GM12801 (cell line): ENCODE data around the gene GALNT1.

Experiments used
- TF ChIP-seq, protein P1 (sequence below): IDR thresholded peaks from one replicate; pipeline ENCODE4 v1.5.1; 2011; ENCODE audit warnings: control low read depth; ENCODE audit not compliant: insufficient read length; ENCODE audit errors: extremely low read depth

GALNT1 gene

DNA sequence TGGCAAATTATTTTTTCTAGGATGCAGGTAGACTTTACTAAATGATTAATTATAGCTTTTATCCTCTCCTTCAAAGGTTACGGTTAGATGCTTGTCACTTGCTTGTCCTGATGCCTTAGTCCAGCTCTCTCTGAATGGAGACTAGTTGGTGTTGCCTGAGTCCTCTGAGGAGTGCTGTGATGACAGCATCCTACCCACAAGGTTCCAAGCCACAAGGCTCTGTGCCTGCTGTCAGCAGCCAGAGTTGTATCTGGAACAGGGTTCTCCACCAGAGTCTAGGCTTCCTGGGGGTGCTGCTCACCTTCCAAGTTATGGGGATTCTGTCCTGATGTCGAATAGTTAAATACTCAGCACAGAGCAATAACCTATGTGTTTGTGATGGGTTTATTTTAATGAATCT, 125.7 kb downstream of the GALNT1 start:
- TF ChIP-seq, protein P1, sequence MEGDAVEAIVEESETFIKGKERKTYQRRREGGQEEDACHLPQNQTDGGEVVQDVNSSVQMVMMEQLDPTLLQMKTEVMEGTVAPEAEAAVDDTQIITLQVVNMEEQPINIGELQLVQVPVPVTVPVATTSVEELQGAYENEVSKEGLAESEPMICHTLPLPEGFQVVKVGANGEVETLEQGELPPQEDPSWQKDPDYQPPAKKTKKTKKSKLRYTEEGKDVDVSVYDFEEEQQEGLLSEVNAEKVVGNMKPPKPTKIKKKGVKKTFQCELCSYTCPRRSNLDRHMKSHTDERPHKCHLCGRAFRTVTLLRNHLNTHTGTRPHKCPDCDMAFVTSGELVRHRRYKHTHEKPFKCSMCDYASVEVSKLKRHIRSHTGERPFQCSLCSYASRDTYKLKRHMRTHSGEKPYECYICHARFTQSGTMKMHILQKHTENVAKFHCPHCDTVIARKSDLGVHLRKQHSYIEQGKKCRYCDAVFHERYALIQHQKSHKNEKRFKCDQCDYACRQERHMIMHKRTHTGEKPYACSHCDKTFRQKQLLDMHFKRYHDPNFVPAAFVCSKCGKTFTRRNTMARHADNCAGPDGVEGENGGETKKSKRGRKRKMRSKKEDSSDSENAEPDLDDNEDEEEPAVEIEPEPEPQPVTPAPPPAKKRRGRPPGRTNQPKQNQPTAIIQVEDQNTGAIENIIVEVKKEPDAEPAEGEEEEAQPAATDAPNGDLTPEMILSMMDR = no peak

DNA sequence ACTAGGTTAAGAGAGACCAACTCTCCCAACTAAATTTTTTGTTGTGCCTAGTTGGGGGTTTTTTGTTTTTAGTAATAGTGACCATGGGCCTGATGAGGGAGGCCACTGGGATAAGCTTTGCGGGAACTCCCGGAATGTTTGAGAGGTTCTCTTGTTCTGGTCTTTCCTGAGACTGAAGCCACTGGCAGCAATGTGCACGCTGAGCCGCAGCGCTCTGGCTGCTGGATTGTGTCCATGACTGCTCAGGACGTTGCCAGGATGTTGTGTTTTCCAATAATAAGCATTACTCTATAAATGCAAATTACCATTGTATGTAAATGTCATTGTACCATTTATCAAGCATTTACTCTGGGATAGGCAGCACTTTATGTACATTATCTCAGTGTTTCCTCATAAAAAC, 126.1 kb downstream of the GALNT1 start:
- TF ChIP-seq, protein P1 = no peak

DNA sequence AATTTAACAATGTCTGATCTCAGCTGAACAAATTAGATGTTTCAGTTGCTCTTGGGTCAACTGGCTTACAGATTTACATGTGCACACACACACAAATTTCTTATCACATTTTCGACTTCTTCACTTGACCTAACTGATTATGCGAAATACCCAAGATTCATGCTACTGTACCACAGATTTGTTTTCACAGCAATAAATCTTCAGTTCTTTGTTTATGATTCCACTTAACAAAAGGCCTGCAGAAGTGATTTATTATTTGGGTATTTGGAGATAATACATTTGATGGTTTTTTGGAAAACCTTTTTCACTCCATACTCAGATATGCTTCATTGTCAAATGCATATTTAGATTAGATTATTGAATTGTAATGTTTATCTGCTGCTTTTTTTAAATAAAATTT, 129.0 kb downstream of the GALNT1 start:
- TF ChIP-seq, protein P1 = no peak

DNA sequence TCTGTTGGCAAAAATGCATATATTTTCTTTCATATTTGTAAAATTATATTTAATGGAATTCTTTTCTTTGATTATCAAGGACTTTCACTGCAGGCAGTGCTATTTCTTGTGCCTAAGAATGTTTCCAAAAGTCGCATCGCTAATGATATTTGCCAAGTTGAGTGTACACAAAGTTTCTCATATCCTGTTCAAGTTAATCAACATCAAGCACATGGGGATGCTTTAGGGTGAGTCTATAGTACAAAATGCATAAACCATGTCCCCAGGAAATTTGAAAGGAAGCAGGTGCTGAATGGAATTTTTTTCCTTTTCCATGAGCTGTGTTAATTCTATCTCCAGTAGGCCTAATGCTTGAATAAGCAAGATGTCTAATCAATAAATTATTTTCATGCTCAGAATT, 129.7 kb downstream of the GALNT1 start:
- TF ChIP-seq, protein P1 = no peak

DNA sequence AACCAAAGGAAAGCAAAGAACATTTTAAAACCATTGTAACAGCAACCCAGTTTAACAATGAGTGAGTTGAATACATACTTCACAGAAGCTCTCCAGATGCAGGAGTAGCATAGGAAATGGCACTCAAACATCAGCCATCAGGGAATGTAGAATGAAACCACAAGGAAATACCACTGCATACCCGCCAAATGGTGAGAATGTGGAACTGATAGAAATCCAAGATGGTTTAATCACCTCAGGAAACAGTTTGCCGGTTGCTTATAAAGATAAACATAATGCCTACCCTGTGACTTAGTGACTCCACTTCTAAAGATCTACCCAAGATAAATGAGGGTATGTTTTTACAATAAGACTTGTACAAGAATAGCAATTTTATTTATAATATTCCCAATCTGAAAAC, 132.0 kb downstream of the GALNT1 start:
- TF ChIP-seq, protein P1 = no peak

DNA sequence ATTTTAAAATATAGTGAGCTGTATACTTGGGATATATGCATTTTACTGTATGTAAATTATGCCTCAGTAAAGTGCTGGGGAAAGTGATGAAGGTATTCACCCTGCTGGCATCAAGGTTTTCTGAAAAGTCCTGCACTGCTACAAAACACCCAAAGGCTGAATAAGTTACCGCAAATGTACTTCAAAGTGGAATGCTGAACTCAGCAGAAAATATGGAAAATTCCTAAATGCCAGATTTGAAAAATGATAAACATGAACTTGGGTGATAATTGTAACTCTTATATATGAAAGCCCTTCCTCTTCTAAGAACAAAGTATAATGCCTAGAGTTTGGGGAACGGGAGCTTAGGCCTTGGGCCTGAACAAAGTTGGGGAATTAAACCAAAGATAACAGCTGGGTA, 133.0 kb downstream of the GALNT1 start:
- TF ChIP-seq, protein P1 = no peak

DNA sequence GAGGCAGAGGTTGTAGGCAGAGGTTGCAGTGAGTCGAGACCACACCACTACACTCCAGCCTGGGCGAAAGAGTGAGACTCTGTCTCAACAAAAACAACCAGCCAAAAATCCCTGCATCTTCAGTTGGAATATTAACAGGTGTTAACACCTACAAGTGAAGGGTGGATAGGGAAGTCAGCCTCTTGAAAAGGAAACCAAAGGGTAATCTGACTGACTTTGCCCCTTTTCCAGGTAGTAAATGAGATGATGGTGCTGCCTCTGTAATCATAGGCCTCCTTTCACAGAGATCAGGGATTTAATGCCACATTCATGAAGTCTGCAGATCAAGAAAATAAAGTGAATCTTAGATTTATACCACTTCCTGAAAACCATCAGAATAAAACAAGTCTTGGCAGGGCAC, 133.6 kb downstream of the GALNT1 start:
- TF ChIP-seq, protein P1 = no peak
